Gastrocnemius medialis (tissue), 4 donors: ENCODE measurements around the gene CHCHD3. TPM values are rescaled to one million over a fixed set of nuclear protein-coding genes. Genes with fewer than 3 reads are reported as not detected.
"Not testable (repeated sequence)": the region's sequence is repeated elsewhere in the genome, so short reads cannot be mapped to it uniquely, and the experiment has no call there.

ENCODE experiments used
- ATAC-seq, 2 donors: fragments of 150-250 bp; one replicate each; pipeline ENCODE4 v1.9.1; 2016
- DNase-seq, 2 donors: peaks; one replicate each; pipeline ENCODE4 v3.0.0-alpha.2; 2019
- H3K27ac ChIP-seq, 4 donors: fragments of 200-600 bp; sonication (generic); 1 replicate in 1 of 4; 2 replicates in 3 of 4; pipeline ENCODE4 v1.5.1; 2016 to 2018; ENCODE audit warnings: mild to moderate bottlenecking in 2 of 4, moderate library complexity in 1 of 4
- H3K27me3 ChIP-seq, 3 donors: fragments of 200-600 bp; sonication (generic) in 2 of 3; 1 replicate in 1 of 3; 2 replicates in 2 of 3; pipeline versions ENCODE4 v1.5.1 to v1.6.0; 2016 to 2019; ENCODE audit warnings: mild to moderate bottlenecking in 1 of 3, moderate library complexity in 1 of 3
- H3K36me3 ChIP-seq, 2 donors: fragments of 200-600 bp; sonication (generic) in 1 of 2; one replicate each; pipeline ENCODE4 v1.5.1; 2017 to 2018
- H3K4me1 ChIP-seq, 2 donors: fragments of 200-600 bp; sonication (generic) in 1 of 2; one replicate each; pipeline ENCODE4 v1.5.1; 2016 to 2017; ENCODE audit warnings: mild to moderate bottlenecking in 2 of 2
- H3K4me3 ChIP-seq, 4 donors: fragments of 200-600 bp; sonication (generic) in 3 of 4; 1 replicate in 1 of 4; 2 replicates in 3 of 4; pipeline ENCODE4 v1.5.1; 2016 to 2019; ENCODE audit warnings: mild to moderate bottlenecking in 2 of 4
- H3K9me3 ChIP-seq, 3 donors: fragments of 200-600 bp; sonication (generic) in 2 of 3; 1 replicate in 1 of 3; 2 replicates in 2 of 3; pipeline ENCODE4 v1.5.1; 2016 to 2019
- POLR2A ChIP-seq, 2 donors: fragments of 450-650 bp; IDR thresholded peaks; one replicate each; pipeline ENCODE4 v1.6.1; 2017; ENCODE audit warnings: antibody characterized with exemption in 2 of 2, mild to moderate bottlenecking in 2 of 2, moderate library complexity in 2 of 2
- in situ Hi-C, 4 donors: fragments of 200-750 bp; cut with MboI; loops; one replicate each; pipeline versions ENCODE4 v1.15.0 to v1.8.0; 2017; ENCODE audit warnings: low sequenced_read_pairs in 4 of 4
- intact Hi-C: fragments of 100-400 bp; cut with DNase I; formaldehyde crosslinking; loops from one replicate; pipeline ENCODE4 v1.15.1; 2023; ENCODE audit warnings: low total_unique reads
- total RNA-seq, 4 donors: library from RNA; depleted of rRNA; stranded (reverse); fragments of >200 nt; gene quantifications; one replicate each; pipeline versions ENCODE4 v1.1.0 to v1.2.3, GENCODE V29; 2016
- TF ChIP-seq, protein P1 (sequence below), 5 experiments: fragments of 450-650 bp in 3 of 5; fragments of 200-600 bp in 2 of 5; sonication (generic) in 2 of 5; IDR thresholded peaks in 4 of 5; conservative IDR thresholded peaks in 1 of 5; 1 replicate in 4 of 5; 2 replicates in 1 of 5; pipeline ENCODE4 v1.5.1; 2016 to 2019; ENCODE audit warnings: antibody characterized with exemption in 5 of 5, mild to moderate bottlenecking in 3 of 5, moderate library complexity in 3 of 5

CHCHD3 gene
- total RNA-seq, 4 donors from 2014 or later = 110 to 177 (median 131) TPM

DNA sequence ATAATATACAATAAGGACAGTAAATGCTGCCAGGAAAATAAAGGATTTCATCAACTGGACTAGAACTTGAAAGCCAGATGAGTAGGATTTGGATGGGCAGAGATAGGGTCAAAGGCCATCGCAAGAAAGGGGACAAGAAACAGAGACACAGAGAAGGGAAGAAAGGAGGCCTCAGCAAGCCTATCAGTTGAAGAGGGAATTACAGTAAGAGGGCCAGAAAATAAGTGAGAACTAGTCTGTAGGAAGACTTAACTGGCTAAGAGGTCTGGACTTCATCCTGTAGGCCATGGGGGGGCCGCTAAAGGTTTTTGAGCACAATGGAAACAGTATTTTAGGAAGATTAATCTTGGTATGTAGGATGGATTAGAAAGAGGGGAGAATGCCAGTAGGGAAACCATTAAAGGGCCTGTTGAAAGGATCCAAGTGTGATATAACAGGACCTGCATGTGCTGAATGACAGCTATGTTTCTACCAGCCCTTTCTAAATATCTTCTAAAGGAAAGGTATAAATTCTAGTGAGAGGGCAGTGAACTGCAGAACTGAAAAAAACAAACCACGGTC lies 174.4 kb downstream of the CHCHD3 start:
- TF ChIP-seq, protein P1, sequence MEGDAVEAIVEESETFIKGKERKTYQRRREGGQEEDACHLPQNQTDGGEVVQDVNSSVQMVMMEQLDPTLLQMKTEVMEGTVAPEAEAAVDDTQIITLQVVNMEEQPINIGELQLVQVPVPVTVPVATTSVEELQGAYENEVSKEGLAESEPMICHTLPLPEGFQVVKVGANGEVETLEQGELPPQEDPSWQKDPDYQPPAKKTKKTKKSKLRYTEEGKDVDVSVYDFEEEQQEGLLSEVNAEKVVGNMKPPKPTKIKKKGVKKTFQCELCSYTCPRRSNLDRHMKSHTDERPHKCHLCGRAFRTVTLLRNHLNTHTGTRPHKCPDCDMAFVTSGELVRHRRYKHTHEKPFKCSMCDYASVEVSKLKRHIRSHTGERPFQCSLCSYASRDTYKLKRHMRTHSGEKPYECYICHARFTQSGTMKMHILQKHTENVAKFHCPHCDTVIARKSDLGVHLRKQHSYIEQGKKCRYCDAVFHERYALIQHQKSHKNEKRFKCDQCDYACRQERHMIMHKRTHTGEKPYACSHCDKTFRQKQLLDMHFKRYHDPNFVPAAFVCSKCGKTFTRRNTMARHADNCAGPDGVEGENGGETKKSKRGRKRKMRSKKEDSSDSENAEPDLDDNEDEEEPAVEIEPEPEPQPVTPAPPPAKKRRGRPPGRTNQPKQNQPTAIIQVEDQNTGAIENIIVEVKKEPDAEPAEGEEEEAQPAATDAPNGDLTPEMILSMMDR (IDR thresholded peaks at IDR 0.05 in 4 of 5, conservative IDR thresholded peaks at IDR 0.05 in 1 of 5) = no peak
- no peak for TF ChIP-seq POLR2A (IDR thresholded peaks at IDR 0.05)
- Histone ChIP-seq H3K4me3 (no peak overlapping the region), H3K36me3 (no peaks in the 10 kb centered on the region), H3K27ac (no peak overlapping the region), H3K4me1 (peaks cover 0 to 8% of the 10 kb centered on the region in 2 donors), H3K9me3 (no peaks in the 10 kb centered on the region), H3K27me3 (no peaks in the 10 kb centered on the region)
- DNase-seq (no peak), ATAC-seq (no peak)
- in situ Hi-C loops = no loop called here
- intact Hi-C loops = no loop called here

DNA sequence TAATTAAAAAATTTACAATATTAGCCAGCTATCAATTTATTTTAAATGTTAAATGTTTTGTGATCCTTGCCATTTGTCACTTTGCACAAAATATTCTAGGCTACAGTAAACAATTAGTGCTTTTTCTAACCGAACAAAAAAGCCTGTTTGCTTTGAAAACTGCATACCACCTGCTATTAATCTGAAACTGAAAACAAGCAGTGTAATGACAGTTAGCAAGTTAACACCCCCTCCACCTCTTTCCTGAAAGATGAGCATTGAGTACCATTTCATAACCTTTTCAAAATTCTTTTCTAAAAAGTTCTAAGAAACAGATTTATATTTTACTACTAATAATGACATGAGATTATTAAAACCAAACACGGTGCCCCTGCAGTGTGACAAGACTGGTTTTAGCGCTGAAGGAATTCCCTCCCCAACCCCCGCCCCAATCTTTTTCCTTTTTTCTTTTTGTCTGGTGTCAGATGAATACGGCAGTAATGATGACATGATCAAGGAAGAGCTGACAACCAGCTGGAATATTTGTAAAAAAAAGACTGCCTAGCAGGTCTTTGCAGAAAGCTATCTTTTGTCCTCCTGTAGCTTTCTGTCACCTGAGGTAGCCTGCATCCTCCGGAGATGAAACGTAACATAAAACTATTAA lies 175.6 kb downstream of the CHCHD3 start:
- no peaks in the 10 kb centered on the region for H3K27me3 ChIP-seq
- DNase-seq (no peak), ATAC-seq (no peak)
- H3K27ac ChIP-seq = no peak overlapping the region
- peaks cover 0 to 8% of the 10 kb centered on the region in 2 donors for H3K4me1 ChIP-seq
- no peak overlapping the region for H3K4me3 ChIP-seq
- in situ Hi-C loops = no loop called here
- intact Hi-C loops = no loop called here
- no peaks in the 10 kb centered on the region for H3K36me3 ChIP-seq
- TF ChIP-seq, protein P1 (IDR thresholded peaks at IDR 0.05 in 4 of 5, conservative IDR thresholded peaks at IDR 0.05 in 1 of 5) = no peak
- no peak for TF ChIP-seq POLR2A (IDR thresholded peaks at IDR 0.05)
- no peaks in the 10 kb centered on the region for H3K9me3 ChIP-seq

DNA sequence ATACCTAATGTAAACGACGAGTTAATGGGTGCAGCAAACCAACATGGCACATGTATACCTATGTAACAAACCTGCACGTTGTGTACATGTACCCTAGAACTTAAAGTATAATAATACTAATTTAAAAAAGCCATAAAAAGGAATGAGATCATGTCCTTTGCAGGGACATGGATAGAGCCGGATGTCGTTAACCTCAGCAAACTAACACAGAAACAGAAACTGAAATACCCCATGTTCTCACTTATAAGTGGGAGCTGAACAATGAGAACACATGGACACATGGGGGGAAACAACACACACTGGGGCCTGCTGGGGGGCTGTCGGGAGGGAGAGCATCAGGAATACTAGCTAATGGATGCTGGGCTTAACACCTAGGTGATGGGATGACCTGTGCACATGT lies 176.8 kb downstream of the CHCHD3 start:
- H3K4me3 ChIP-seq, ATAC-seq, H3K36me3 ChIP-seq, H3K9me3 ChIP-seq, intact Hi-C loops, H3K27me3 ChIP-seq, DNase-seq, H3K4me1 ChIP-seq, H3K27ac ChIP-seq, in situ Hi-C loops: not testable (repeated sequence)

DNA sequence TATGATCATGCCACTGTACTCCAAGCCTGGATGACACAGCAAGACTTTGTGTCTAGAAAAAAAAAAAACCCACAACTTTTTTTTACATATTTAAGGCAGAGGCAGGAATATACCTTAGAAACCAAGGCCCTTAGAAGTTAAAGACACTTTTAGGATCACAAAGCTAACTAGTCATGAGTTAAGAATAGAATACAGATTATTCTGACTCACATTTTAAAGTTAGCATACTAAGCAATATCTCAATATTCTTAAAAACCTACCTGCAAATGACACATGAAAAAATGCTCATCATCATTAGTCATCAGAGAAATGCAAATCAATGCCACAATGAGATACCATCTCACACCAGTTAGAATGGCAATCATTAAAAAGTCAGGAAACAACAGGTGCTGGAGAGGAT lies 177.7 kb downstream of the CHCHD3 start:
- Histone ChIP-seq H3K4me3 (no peak overlapping the region), H3K9me3 (no peaks in the 10 kb centered on the region), H3K27me3 (no peaks in the 10 kb centered on the region), H3K36me3 (no peaks in the 10 kb centered on the region), H3K4me1 (peaks cover 0 to 8% of the 10 kb centered on the region in 2 donors), H3K27ac (peak overlapping the region in 1 of 4 donors; percentile 14)
- TF ChIP-seq, protein P1 (IDR thresholded peaks at IDR 0.05 in 4 of 5, conservative IDR thresholded peaks at IDR 0.05 in 1 of 5) = no peak
- no peak for TF ChIP-seq POLR2A (IDR thresholded peaks at IDR 0.05)
- peak in 1 of 2 donors; percentile 55 for ATAC-seq
- intact Hi-C loops = no loop called here
- in situ Hi-C loops = no loop called here
- no peak for DNase-seq

DNA sequence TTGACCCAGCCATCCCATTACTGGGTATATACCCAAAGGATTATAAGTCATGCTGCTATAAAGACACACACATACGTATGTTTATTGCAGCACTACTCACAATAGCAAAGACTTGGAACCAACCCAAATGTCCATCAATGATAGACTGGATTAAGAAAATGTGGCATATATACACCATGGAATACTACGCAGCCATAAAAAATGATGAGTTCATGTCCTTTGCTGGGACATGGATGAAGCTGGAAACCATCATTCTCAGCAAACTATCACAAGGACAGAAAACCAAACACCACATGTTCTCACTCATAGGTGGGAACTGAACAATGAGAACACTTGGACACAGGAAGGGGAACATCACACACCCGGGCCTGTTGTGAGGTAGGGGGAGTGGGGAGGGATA lies 179.6 kb downstream of the CHCHD3 start:
- H3K4me1 ChIP-seq, H3K4me3 ChIP-seq, in situ Hi-C loops, H3K27ac ChIP-seq, DNase-seq, intact Hi-C loops, ATAC-seq, H3K27me3 ChIP-seq, H3K36me3 ChIP-seq, H3K9me3 ChIP-seq: not testable (repeated sequence)
